GM12878 (cell line): Measurements from ENCODE around the gene COL8A2.

ENCODE experiments used
- CTCF ChIP-seq, 3 experiments: IDR thresholded peaks in 2 of 3; conservative IDR thresholded peaks in 1 of 3; 2 replicates each; pipeline ENCODE4 v1.5.1; 2011; ENCODE audit warnings: low read depth in 3 of 3, low read length in 3 of 3, mild to moderate bottlenecking in 3 of 3, control low read depth in 2 of 3, moderate library complexity in 2 of 3, inconsistent platforms in 1 of 3, mixed read lengths in 1 of 3; ENCODE audit not compliant: control insufficient read depth in 2 of 3, insufficient read depth in 1 of 3; ENCODE audit errors: extremely low read depth in 1 of 3
- GABPA ChIP-seq: IDR thresholded peaks from 2 replicates; pipeline ENCODE4 v1.6.1; 2014; ENCODE audit warnings: antibody characterized with exemption, low read depth, mild to moderate bottlenecking, inconsistent platforms
- IRF5 ChIP-seq: fragments of 450-650 bp; IDR thresholded peaks from 2 replicates; pipeline ENCODE4 v1.6.1; 2017; ENCODE audit warnings: borderline replicate concordance
- NFYB ChIP-seq: IDR thresholded peaks from 2 replicates; pipeline ENCODE4 v1.6.1; 2011; ENCODE audit warnings: low read depth, mild to moderate bottlenecking, low read length, improper control_type of control experiment, moderate library complexity; ENCODE audit not compliant: insufficient read depth
- POLR2A ChIP-seq: IDR thresholded peaks from 2 replicates; pipeline ENCODE4 v1.6.1; 2011; ENCODE audit warnings: low read depth, mild to moderate bottlenecking, low read length
- RELA ChIP-seq: fragments of 450-650 bp; IDR thresholded peaks from 2 replicates; pipeline ENCODE4 v1.8.0; 2014; ENCODE audit warnings: borderline replicate concordance; ENCODE audit not compliant: partially characterized antibody
- RFX5 ChIP-seq: IDR thresholded peaks from 2 replicates; pipeline ENCODE4 v1.6.1; 2011; ENCODE audit warnings: low read depth, low read length, improper control_type of control experiment
- SPI1 ChIP-seq: IDR thresholded peaks from 2 replicates; pipeline ENCODE4 v1.6.1; 2011; ENCODE audit warnings: low read depth, mild to moderate bottlenecking, low read length, moderate library complexity, borderline replicate concordance; ENCODE audit not compliant: insufficient read depth
- SREBF1 ChIP-seq: IDR thresholded peaks from 2 replicates; pipeline ENCODE4 v1.6.1; 2012; ENCODE audit warnings: mild to moderate bottlenecking, low read length
- STAT3 ChIP-seq: IDR thresholded peaks from 2 replicates; pipeline ENCODE4 v1.6.1; 2011; ENCODE audit warnings: low read depth, low read length, improper control_type of control experiment
- TAF1 ChIP-seq: IDR thresholded peaks from 2 replicates; pipeline ENCODE4 v1.6.1; 2011; ENCODE audit warnings: mild to moderate bottlenecking, low read depth, low read length, borderline replicate concordance
- TARDBP ChIP-seq: IDR thresholded peaks from 2 replicates; pipeline ENCODE4 v1.6.1; 2016; ENCODE audit warnings: borderline replicate concordance
- YY1 ChIP-seq: IDR thresholded peaks from 2 replicates; pipeline ENCODE4 v1.6.1; 2011; ENCODE audit warnings: low read depth, mild to moderate bottlenecking, low read length
- TF ChIP-seq, protein P1 (sequence below): fragments of 450-650 bp; conservative IDR thresholded peaks from 2 replicates; pipeline ENCODE4 v1.6.1; 2017; ENCODE audit warnings: mild to moderate bottlenecking, moderate library complexity

DNA sequence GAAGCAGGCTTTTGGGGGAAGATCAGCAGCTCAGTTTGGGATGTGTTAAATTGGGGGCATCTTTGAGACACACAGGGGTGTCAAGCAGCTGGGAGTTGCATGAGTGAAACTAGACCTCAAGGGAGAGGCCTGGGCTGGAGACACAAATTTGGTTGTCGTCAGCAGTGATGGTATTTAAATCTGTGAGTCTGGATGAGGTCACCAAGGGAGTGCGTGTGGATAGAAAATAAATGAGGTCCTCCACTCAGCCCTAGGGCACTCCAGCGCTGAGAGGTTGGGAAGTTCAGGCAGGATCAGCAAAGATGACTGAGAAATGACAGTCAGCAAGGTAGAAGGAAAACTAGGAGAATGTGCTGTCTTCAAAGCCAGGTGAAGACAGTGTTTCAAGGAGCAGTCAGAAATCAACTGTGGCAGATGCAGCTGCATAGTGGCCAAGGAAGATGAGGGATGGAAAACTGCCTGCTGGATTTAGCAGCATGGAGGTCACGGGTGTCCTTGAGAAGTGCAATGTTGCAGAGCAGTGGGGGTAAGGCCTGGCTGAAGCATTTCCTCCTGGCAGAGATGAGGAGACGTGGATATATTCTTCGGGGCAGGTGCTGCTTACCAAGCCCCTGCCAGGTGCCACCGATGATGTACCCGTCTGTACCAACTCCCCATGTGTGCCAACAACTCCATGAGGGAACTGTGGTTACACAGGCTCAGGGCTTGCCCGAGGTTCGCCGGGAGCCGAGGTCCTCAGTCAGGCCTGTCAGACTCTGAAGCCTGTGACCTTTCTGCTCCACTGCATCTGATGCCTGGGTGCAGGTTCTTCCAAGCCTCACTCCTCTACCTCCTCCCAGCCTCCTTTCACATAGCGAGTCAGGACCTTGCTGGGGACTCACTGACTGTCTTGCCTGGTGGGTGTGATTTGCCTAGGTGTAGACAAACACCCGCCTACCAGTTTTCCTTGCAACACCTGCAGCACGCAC lies 42.2 kb upstream of the COL8A2 start:
- TF ChIP-seq SPI1 (no peak), GABPA (no peak), CTCF (IDR thresholded peaks at IDR 0.05 in 2 of 3, conservative IDR thresholded peaks at IDR 0.05 in 1 of 3; ENCODE audit: control insufficient read depth in 2 of 3, extremely low read depth in 1 of 3, insufficient read depth in 1 of 3, low read depth in 3 of 3, low read length in 3 of 3) (no peak), SREBF1 (no peak), STAT3 (no peak), NFYB (no peak), RELA (no peak), POLR2A (no peak), TARDBP (no peak), IRF5 (no peak), RFX5 (no peak), YY1 (no peak), TAF1 (no peak)
- TF ChIP-seq, protein P1, sequence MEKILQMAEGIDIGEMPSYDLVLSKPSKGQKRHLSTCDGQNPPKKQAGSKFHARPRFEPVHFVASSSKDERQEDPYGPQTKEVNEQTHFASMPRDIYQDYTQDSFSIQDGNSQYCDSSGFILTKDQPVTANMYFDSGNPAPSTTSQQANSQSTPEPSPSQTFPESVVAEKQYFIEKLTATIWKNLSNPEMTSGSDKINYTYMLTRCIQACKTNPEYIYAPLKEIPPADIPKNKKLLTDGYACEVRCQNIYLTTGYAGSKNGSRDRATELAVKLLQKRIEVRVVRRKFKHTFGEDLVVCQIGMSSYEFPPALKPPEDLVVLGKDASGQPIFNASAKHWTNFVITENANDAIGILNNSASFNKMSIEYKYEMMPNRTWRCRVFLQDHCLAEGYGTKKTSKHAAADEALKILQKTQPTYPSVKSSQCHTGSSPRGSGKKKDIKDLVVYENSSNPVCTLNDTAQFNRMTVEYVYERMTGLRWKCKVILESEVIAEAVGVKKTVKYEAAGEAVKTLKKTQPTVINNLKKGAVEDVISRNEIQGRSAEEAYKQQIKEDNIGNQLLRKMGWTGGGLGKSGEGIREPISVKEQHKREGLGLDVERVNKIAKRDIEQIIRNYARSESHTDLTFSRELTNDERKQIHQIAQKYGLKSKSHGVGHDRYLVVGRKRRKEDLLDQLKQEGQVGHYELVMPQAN: no peak
